Hepatocyte (in vitro differentiated cells): ENCODE measurements around the gene HEATR5A.

Experiments
- CTCF ChIP-seq: fragments of 200-600 bp; sonication (generic); IDR thresholded peaks from 2 replicates; pipeline ENCODE4 v1.5.1; 2016; ENCODE audit warnings: antibody characterized with exemption, mild to moderate bottlenecking; ENCODE audit not compliant: poor library complexity
- EZH2 ChIP-seq: fragments of 200-600 bp; sonication (generic); IDR thresholded peaks from 2 replicates; pipeline ENCODE4 v1.6.1; 2016; ENCODE audit warnings: antibody characterized with exemption, mild to moderate bottlenecking, borderline replicate concordance

- TF ChIP-seq CTCF (peak; percentile 37), EZH2 (no peak)
These were observed 150.1 kb downstream of the HEATR5A start for GRCh38 chr14:31270196-31270772.
